ENCODE data around the gene VPS39.

DNA sequence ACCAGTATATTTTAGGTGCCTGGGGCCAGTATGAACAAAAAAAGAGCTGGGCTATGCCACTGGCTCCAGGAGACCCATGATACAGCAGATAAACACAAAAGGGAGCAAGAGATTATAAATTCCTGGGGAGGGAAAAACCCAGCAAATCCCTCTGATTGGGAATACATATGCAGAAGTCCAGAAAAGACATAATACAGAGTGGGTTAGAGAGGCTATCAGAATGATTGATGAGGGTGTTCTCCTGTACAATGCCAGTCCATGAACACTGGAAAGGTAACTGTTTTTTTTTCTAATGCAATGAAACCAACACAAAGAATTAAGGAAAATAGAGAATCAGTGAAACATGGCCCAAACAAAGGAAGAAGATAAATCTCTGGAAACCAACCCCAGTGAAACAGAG, 5.4 kb upstream of the VPS39 start:
- TF ChIP-seq, protein P1, sequence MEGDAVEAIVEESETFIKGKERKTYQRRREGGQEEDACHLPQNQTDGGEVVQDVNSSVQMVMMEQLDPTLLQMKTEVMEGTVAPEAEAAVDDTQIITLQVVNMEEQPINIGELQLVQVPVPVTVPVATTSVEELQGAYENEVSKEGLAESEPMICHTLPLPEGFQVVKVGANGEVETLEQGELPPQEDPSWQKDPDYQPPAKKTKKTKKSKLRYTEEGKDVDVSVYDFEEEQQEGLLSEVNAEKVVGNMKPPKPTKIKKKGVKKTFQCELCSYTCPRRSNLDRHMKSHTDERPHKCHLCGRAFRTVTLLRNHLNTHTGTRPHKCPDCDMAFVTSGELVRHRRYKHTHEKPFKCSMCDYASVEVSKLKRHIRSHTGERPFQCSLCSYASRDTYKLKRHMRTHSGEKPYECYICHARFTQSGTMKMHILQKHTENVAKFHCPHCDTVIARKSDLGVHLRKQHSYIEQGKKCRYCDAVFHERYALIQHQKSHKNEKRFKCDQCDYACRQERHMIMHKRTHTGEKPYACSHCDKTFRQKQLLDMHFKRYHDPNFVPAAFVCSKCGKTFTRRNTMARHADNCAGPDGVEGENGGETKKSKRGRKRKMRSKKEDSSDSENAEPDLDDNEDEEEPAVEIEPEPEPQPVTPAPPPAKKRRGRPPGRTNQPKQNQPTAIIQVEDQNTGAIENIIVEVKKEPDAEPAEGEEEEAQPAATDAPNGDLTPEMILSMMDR (IDR thresholded peaks at IDR 0.05) = no peak
- TF ChIP-seq EZH2 (IDR thresholded peaks at IDR 0.05) = no peak
